GM23338 (cell line): Measurements from ENCODE around the gene MAP3K14.

Source experiments
- CREB1 ChIP-seq: fragments of 250-450 bp; sonication (Bioruptor Pico); IDR thresholded peaks from 2 replicates; pipeline ENCODE4 v1.5.0; 2020; ENCODE audit warnings: low read depth, mild to moderate bottlenecking, moderate library complexity
- CTCF ChIP-seq, 2 experiments: fragments of 200-600 bp in 1 of 2; sonication (generic) in 1 of 2; conservative IDR thresholded peaks; 2 replicates each; pipeline versions ENCODE4 v1.5.1 to v1.6.1; 2016 to 2017; ENCODE audit warnings: antibody characterized with exemption in 2 of 2, low read depth in 2 of 2, mild to moderate bottlenecking in 2 of 2, moderate library complexity in 1 of 2
- ETS1 ChIP-seq: IDR thresholded peaks from 2 replicates; pipeline ENCODE4 v1.6.1; 2016; ENCODE audit warnings: antibody characterized with exemption
- EZH2 ChIP-seq: fragments of 200-600 bp; sonication (generic); IDR thresholded peaks from one replicate; pipeline ENCODE4 v1.8.0; 2017; ENCODE audit warnings: antibody characterized with exemption, mild to moderate bottlenecking, low read depth; ENCODE audit not compliant: unreplicated experiment
- EZH2phosphoT487 ChIP-seq: fragments of 200-600 bp; sonication (generic); IDR thresholded peaks from one replicate; pipeline ENCODE4 v1.8.1; 2018; ENCODE audit warnings: antibody characterized with exemption; ENCODE audit not compliant: unreplicated experiment
- JUNB ChIP-seq: IDR thresholded peaks from one replicate; pipeline ENCODE4 v1.6.1; 2016; ENCODE audit warnings: antibody characterized with exemption; ENCODE audit not compliant: unreplicated experiment
- POLR2AphosphoS5 ChIP-seq: IDR thresholded peaks from 2 replicates; pipeline ENCODE4 v1.6.1; 2016; ENCODE audit warnings: antibody characterized with exemption, low read depth
- REST ChIP-seq: IDR thresholded peaks from one replicate; pipeline ENCODE4 v1.6.1; 2018; ENCODE audit warnings: antibody characterized with exemption; ENCODE audit not compliant: unreplicated experiment
- ZNF114 ChIP-seq: fragments of 250-450 bp; sonication (Bioruptor Pico); IDR thresholded peaks from 2 replicates; pipeline ENCODE4 v1.5.0; 2020; ENCODE audit warnings: mild to moderate bottlenecking, moderate library complexity

GRCh38 chr17:45341533-45342158 is 24.8 kb upstream of the MAP3K14 start:
- TF ChIP-seq CTCF (conservative IDR thresholded peaks at IDR 0.05; ENCODE audit: low read depth in 2 of 2) (no peak), ETS1 (no peak), CREB1 (CRISPR knock-in tag) (no peak), ZNF114 (CRISPR knock-in tag) (no peak), REST (no peak), POLR2AphosphoS5 (peak; percentile 78), EZH2 (no peak), JUNB (no peak), EZH2phosphoT487 (no peak)
